GM18498 (cell line): ENCODE data around the gene BEND6.
"Not testable (repeated sequence)": the region's sequence is repeated elsewhere in the genome, so short reads cannot be mapped to it uniquely, and the experiment has no call there.

Source experiments
- ATAC-seq: cut with Tn5 transposase; IDR thresholded peaks from one replicate; pipeline ENCODE4 v1.9.1; 2021; ENCODE audit warnings: mild to moderate bottlenecking, moderate library complexity; ENCODE audit not compliant: unreplicated experiment

The BEND6 gene

DNA sequence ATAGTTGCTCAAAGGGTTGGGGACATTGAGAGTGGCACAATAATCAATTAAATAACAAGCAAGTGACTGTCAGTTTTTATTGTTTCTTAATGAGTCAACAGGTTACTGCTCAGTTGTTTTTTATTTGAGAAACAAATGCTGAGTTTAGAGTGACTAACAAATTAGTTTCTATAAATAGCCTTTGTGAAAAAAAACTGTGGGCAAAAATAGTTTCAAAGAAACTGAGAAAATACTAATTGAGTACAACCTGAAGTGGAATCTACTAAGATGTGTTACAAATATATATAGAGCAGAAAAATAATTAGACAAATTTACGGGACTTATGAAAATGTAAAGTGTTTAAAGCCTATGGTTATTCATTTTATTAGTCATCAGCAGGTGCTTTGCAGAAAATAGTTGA lies 22.3 kb downstream of the BEND6 start:
- no peak for ATAC-seq

DNA sequence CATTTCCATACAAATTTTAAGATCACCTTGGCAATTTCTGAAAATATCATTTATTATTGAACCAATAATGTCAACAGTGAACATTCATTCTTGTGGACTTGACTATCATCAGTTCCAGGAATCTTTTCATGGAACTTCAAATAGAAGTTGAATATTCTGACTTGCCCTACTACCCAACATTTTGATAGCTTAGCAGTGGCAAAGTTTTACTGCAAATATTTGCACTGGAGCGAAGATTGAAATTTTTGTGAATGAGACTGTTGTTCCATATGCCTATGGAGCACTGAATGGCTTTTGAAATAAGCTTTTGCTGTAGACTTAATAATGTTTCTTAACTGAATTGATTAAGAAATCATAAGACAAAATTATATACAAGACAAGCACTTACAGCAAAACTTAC lies 23.6 kb downstream of the BEND6 start:
- no peak for ATAC-seq

DNA sequence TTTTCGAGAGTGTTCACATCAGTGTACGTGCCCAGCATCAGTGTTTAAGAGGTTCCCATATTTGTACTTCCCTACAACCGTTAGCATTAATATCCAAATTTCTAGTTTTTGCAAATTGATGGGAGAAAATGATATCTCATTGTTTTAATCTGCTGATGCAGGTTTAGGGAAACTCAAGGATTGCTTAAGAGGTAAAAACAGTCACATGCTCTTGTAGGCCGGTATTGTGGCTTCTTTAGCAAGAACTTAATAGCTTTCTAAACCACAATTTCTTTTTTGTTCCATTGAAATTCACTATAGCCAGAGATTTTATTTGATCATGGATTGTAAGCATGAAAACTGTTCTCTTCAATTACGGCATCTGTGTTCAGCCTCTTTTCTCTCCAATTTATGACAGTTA lies 29.5 kb downstream of the BEND6 start:
- no peak for ATAC-seq

DNA sequence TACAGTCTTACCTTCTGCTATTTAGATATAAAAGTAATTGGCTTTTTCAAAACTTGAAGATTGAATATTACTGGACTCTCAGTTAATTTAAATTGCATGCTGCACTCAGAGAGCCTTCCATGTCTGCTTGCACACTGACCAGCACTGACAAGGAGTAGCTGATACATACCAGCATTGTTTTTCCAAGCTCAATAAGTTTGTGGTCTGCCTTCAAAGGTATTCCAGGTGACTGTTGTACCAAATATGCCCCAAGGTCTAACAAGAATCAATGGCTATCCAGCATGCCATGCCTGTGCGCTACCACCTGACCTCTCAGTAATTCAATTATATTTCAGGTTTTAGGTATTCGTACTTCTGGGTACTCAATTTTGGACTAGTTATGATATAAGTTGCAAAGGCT lies 30.0 kb downstream of the BEND6 start:
- no peak for ATAC-seq

DNA sequence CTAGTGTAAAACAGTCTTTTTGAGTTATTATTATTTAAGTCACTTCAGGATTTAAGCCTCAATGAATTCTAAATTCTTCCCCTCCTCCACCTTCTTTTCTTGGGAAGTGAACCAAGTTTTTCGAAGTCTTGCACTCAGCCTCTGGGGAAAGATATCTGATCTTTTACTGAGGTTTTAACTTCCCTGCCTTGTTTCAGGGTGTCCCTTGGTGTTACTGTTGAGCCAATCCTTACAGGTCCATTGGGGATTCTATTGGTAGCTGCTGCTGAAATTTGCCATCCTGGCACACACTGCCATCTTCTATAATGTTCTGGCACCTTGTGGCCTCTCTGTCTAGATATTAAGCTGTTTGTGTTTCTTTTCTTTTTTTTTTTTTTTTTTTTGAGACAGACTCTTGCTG lies 31.7 kb downstream of the BEND6 start:
- ATAC-seq: no peak

DNA sequence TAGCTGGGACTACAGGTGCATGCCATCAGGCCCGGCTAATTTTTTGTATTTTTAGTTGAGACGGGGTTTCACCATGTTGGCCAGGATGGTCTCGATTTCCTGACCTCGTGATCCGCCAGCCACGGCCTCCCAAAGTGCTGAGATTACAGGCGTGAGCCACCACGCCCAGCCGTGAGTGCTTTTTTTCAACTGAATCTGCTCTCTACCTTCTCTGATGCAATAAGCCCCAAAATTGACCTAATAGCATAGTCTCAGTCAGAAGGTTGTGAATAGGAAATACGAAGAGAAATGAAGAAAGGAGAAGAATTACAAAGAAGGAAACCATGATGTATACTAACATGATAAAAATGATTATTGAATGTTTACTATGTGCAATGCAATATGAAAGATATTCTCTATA lies 33.2 kb downstream of the BEND6 start:
- no peak for ATAC-seq

DNA sequence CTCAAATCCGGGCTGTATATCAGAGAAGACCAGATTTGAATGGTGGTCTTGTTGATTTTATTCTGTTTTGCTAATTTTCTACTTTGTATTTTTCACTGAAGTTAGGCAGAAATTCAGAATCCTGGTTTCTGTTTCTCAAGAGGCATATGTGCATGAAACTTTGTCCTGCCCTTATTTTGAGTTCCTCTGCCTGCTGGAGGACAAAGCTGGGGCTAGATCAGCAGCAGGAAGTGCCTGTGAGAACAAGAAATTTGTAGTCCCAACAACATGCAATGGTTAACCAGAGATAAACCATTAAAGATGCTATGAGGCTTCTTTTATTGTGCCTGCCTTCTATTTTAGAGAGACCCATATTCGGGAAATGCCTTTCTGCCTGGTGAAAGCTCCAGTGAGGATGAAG lies 37.1 kb downstream of the BEND6 start:
- no peak for ATAC-seq

DNA sequence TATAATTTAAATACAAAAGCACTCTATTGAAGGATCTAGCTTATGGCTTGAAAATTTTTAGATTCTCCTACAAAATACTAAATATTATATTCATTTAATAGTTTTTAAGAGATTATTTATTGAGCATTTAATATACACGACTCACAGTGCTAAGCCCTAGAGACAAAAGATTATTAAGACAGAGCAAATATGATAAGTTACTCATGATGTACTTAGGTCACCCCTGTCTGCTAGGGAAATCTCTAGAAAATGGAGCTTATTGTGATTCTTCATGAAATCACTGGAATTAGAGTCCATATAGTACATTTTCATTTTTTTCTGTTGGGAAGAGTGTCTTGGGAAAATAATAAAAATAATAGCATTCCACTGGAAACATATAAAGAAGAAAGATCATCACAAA lies 37.8 kb downstream of the BEND6 start:
- no peak for ATAC-seq

DNA sequence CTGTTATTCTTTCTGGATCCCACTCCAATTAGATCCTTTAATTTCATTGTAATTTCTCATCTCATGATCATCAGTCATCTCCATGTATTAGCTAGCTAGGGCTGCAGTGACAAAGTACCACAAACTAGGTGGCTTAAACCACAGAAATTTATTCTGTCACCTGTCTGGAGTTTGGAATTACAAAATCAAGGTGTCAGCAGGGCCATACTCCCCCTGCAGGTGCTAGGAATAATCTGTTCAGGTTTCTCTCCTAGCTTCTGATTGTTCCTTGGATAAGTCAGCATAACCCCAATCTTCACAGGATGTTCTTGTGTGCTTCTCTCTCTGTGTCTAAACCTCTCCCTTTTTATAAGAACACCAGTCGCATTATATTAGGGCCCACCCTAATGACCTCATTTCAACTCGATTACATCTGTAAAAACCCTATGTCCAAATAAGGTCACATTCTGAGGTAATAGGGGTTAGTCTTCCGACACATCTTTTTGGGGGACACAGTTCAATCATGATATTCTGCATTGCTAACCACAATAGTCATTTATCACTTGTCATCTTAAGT lies 40.5 kb downstream of the BEND6 start:
- no peak for ATAC-seq

DNA sequence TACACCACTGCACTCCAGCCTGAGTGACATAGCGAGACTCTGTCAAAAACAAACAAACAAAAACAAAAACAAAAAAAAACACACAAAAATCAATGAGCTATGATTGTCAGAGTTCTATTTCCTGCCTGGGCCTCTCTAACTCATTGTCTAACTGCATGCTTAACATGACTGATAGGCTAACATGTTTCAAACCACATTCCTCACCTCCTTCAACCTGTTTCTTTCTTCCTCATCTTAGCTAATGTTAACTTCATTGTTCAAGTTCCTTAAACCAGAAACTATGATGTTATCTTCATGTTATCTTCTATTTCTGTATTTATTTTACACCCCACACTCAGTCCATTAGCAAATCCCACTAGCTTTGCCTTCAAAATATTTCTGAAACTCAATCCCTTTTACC lies 41.5 kb downstream of the BEND6 start:
- ATAC-seq: no peak

DNA sequence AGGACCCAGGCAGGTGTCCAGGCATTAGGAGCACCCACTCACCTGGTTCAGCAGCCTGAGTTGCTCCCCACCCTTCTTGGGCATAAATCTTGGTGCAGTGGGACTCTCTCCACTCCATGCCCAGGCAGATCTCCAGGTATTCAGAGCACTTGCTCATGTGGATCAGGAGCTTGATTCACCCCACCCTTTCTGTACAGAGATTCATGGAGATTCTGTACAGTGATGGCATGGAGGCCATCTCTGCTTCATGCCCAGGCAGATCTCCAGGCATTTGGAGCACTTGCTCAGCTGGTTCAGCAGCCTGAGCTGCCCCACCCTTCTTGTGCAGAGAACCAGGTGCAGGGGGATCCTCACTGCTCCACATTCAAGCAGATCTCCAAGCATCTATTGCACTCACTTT lies 44.1 kb downstream of the BEND6 start:
- ATAC-seq: no peak

DNA sequence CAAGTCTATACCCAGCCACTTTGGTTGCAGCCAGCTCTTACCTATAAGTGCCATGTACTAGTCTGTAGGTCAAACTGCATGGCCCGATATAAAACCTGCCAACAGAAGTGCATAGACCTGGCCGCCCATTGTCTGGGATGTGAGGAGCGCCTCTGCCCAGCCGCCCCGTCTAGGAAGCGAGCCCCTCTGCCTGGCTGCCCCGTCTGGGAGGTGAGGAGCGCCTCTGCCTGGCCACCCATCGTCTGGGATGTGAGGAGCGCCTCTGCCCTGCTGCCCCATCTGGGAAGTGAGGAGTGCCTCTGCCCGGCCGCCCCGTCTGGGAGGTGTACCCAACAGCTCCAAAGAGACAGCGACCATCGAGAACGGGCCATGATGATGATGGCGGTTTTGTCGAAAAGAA lies 44.8 kb downstream of the BEND6 start:
- not testable (repeated sequence) for ATAC-seq

DNA sequence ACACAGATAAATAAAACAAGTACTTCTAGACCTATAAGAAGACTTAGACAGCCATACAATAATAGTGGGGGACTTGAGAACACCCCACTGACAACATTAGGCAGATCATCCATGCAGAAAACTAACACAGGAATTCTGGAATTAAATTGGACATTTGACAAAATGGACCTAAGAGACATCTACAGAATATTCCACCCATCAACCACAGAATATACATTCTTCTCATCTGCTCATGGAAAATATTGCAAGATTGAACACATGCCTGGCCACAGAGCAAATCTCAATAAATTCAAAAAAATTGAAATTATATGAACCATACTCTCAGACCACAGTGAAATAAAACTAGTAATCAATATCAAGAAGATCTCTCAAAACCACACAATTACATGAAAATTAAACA lies 47.3 kb downstream of the BEND6 start:
- ATAC-seq: no peak

DNA sequence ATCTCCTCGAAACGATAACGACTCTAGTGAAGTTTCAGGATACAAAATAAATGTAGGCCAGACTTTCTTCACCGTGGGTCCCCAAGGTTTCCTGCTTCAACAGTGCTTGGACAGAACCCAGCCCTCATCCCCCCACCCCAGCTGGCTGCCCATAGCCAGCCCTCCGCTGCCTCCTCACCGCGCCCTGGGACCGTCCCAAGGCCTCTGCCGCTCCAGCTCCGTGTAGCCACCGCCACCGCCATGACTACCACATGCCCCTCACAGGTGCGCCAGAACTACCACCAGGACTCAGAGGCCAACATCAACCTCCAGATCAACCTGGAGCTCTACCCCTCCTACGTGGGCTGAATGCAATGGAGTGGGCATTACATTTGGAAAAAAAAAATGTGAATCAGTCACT lies 49.4 kb downstream of the BEND6 start:
- ATAC-seq: no peak

DNA sequence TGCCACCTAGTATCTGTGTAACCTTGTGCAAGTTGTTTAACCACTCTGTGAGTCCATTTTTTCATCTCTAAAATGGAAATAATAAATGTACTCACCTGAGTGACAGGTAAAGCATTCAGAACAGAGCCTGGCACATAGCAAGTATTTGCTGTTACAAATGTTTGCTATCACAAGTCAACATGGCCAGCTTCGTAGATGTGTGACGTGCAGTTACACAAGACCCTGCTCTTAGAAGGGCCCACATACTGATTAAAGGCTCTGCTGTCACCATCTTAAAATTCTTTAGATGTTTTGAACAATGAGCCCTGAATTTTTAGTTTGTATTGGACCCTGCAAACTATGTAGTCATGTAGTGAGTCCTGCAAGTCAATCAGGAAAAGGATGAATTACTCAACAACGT lies 51.2 kb downstream of the BEND6 start:
- no peak for ATAC-seq

DNA sequence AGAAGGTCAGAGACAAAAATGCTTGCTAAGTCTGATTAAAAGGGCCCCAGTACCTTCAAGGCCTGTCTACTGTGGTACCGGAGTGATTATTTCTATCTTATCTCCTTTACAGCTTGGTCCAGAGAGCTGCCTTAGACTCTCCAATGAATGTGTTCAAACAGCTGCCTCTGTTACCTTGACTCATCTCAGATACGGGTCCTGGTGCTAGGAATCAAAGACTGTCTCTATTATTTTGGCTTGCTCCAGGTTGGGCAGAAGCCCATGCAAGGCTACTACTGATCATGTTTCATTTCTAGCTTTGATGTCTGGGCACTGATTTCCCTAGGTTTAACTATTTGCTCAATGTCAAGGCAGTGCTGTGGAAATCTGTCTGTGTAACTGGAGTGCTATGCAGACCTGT lies 53.2 kb downstream of the BEND6 start:
- not testable (repeated sequence) for ATAC-seq

DNA sequence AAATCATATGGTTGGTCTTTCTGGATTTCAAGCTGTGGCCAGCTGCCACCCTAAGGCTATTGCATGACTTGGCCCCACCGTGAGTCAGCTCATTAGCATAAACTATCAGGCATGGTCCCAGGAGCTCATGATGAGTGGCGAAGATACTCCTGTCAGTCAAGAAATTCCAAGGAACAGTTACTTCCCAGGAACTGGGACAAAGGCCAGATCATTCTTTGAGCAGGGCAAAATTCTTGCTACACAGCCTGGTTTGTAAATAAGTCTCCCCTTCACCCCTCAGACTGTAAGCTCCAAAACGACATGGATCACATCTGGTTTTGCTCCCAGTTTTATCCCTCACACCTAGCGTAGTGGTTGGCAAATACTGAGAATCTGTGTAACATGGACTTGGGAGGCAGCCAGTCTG lies 58.6 kb downstream of the BEND6 start:
- no peak for ATAC-seq

DNA sequence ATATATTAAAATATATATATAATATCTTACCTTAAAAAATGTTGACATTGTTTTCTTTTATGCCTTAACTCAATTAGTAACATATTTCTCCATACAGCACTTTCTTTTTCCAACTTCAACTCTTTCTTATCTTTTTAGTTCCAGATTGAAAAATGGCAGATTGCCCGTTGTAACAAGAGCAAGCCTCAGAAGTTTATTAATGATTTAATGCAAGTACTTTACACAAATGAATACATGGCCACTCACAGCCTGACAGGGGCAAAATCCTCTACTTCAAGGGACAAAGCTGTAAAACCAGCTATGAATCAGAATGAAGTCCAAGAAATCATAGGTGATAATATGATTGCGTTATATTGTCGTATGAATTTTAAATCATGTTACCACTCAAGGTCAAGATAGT lies 62.2 kb downstream of the BEND6 start:
- no peak for ATAC-seq

DNA sequence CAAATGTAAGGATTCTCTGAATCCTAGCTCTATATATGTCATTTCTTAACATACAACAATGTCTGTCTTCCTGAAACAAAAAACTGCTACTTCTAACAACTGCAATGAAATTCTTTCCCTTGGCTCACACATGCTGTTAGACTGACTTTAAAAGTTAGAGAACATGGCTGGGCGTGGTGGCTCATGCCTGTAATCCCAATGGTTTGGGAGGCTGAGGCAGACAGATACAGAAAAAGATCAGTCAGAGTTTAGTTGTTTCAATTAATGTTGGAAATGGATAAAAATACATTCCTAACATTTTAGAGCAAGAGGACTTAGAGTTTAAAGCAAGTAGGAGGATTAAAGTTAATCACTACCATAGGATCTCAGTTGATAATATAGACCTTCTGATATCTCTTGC lies 62.9 kb downstream of the BEND6 start:
- no peak for ATAC-seq

DNA sequence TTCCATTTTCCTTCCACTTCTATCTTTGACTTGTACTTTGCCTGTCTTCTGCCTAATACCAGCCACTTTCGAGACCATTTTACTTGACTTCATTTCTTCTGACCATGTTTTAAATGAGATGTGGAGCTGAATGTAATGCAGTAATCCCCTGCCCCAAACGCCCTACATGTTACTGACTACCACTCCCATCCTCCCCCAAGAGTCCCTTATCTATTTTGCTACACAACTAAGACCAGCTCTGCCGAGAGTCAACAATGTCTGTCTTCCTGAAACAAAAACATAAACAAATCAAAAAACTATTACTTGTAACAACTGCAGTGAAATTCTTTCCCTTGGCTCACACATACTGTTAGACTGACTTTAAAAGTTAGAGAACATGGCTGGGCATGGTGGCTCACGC lies 64.5 kb downstream of the BEND6 start:
- no peak for ATAC-seq

DNA sequence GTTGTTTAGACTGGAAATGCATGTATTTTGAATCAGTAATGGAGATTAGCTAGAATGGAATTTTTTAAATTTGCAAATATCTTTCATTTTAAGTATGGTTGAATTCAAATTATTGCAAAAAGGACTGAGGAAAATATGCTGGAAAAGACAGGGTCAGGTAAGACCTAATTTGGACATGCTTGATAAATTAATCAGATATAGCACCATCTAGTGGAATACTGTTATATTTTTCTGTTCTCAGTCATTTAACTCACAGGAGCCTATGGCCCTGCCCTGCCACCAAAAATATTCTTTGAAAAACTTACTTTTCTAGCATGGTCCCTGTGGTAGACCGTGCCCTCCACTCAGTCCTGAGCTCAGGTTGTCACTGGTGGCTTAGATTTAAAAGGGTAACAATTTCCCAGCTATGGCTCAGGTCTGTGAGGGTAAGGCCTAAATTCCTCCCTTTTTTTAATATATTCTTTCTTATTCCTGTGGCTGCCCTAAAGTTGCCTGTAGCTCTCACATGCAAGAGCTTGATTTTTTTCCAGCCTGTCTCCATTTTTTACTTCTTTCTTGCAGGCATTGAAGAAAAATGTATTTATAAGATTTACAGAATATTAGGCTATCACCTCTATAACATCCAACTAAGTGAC lies 66.3 kb downstream of the BEND6 start:
- peak; percentile 80 for ATAC-seq

DNA sequence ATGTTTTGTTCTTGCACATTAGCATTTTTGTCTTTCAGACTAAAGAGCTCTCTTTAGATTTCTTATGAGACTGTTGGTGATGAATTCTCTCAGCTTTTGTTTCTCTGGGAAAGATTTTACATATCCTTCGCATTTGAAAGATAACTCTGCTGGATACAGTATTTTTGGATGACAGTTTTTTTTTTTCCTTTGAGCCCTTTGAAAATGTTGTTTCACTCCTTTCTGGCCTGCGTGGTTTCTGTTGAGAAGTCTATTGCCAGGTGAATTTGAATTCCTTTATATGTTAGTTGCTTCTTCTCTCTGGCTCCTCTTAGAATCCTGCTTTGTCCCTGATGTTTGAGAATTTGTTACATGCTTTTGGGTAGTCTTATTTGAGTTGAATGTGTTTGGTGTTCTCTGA lies 69.4 kb downstream of the BEND6 start:
- ATAC-seq: no peak

DNA sequence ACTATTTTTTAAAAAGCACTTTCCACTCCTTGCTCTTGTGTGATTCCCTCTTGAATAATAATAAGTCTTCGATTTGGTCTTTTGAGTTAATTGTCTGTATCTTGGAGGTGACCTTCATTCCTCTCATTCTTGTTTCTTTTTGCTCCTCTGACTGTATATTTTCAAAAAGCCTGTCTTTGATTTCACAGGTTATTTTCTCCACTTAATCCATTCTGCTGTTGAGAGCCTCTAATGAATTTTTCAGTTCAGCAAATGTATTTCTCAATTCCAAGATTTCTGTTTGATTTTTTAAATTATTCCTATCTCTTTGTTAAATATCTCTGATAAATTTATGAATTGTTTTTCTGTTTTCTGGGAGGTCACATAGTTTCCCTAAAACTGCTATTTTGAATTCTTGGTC lies 69.9 kb downstream of the BEND6 start:
- ATAC-seq: no peak
